Aorta (tissue), 5 donors: ENCODE data around the gene CLDN10. TPM values are rescaled to one million over a fixed set of nuclear protein-coding genes. Genes with fewer than 3 reads are reported as not detected.
"Not testable (repeated sequence)": the region's sequence is repeated elsewhere in the genome, so short reads cannot be mapped to it uniquely, and the experiment has no call there.

Experiments
- ATAC-seq: fragments of 200-7000 bp; cut with Tn5 transposase; one replicate; pipeline ENCODE4 v1.9.1; 2022; ENCODE audit warnings: moderate library complexity; ENCODE audit not compliant: low FRiP score
- DNase-seq, 2 donors: peaks; one replicate each; pipeline ENCODE4 v3.0.0-alpha.2; 2020
- H3K27ac ChIP-seq, 2 donors: one replicate each; pipeline ENCODE4 v1.5.1; 2013; ENCODE audit warnings: low read length in 2 of 2, mild to moderate bottlenecking in 2 of 2, moderate library complexity in 2 of 2, control low read depth in 1 of 2, inconsistent platforms in 1 of 2, low read depth in 1 of 2
- H3K27me3 ChIP-seq, 2 donors: one replicate each; pipeline ENCODE4 v1.6.1; 2013; ENCODE audit warnings: control low read depth in 1 of 2, low read length in 1 of 2, mild to moderate bottlenecking in 1 of 2, moderate library complexity in 1 of 2; ENCODE audit not compliant: insufficient read depth in 2 of 2, control insufficient read depth in 1 of 2
- H3K36me3 ChIP-seq, 2 donors: one replicate each; pipeline ENCODE4 v1.6.1; 2013; ENCODE audit warnings: control low read depth in 1 of 2, low read length in 1 of 2, mild to moderate bottlenecking in 1 of 2; ENCODE audit not compliant: insufficient read depth in 2 of 2, control insufficient read depth in 1 of 2
- H3K4me1 ChIP-seq, 2 donors: one replicate each; pipeline ENCODE4 v1.6.1; 2013; ENCODE audit warnings: low read length in 2 of 2, control low read depth in 1 of 2, mild to moderate bottlenecking in 1 of 2, moderate library complexity in 1 of 2; ENCODE audit not compliant: insufficient read depth in 2 of 2, control insufficient read depth in 1 of 2
- H3K4me3 ChIP-seq, 2 donors: one replicate each; pipeline ENCODE4 v1.5.1; 2013; ENCODE audit warnings: low read length in 2 of 2, control low read depth in 1 of 2, mild to moderate bottlenecking in 1 of 2
- H3K9me3 ChIP-seq: one replicate; pipeline ENCODE4 v1.6.1; 2013; ENCODE audit warnings: mild to moderate bottlenecking, low read length; ENCODE audit not compliant: control insufficient read depth
- WGBS, 2 donors: extraction: QIAGEN DNeasy Blood & Tissue Kit; methylation state at CpG; one replicate each; pipeline ENCODE4 v1.1.7; 2013; 5-methylcytosine and 5-hydroxymethylcytosine counted together
- intact Hi-C, 2 donors: fragments of 100-400 bp; cut with DNase I; formaldehyde crosslinking; loops; one replicate each; pipeline versions ENCODE4 v1.14.2 to v1.15.0; 2022
- polyA plus RNA-seq, 2 donors: library from polyadenylated mRNA; stranded (reverse); fragments of 200-250 nt; gene quantifications; one replicate each; pipeline ENCODE4 v1.2.3, GENCODE V29; 2013
- total RNA-seq, 2 donors: library from RNA; stranded (reverse); fragmentation: NEBNext Ultra II Directional; extraction: Animal tissue kit (Norgen Biotek cat#: 25700); gene quantifications; one replicate each; pipeline ENCODE4 v1.2.1, GENCODE V29; 2021
- donor health status: healthy with polysubstance abuse.
- donor health status: Bipolar disorder and iron deficiency.
- donor health status: DM: no; HTN: no; CAD: no.
- donor health status: DM: no; HTN: no; CAD: no.
- donor health status: DM: yes; HTN: yes; CAD: no.

Gene CLDN10
- total and polyA plus RNA-seq, 4 donors: 0.56 to 0.66 (median 0.63) TPM; not detected in 1

DNA sequence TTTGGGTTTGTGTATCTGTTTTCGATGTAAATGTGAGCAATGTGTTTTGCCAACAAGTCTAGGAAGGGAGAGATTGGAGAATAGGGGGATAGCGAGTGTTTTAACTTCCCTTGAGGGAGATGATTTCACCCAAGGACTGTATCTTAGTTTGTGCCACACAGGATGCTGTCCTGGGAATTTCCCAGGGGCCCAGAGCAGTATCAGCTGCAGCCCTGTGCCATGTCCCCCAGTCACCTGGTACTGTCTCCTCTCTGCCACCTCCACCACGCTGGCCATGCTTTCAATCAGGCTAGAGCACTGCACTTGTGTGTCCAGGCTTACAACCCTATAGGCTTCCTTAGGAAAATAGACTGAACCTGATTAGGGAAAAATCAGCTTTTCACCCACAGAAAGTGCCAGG is 40.1 kb upstream of the CLDN10 start:
- no peak for DNase-seq
- H3K4me3 ChIP-seq: no peak overlapping the region
- no peak for ATAC-seq
- peaks cover 1% of the 10 kb centered on the region for H3K9me3 ChIP-seq
- no peaks in the 10 kb centered on the region for H3K27me3 ChIP-seq
- no peak overlapping the region for H3K27ac ChIP-seq
- no peaks in the 10 kb centered on the region for H3K36me3 ChIP-seq
- WGBS, 2 donors: 77 to 78% methylated on average over 3 of the region's 3 CpGs
- H3K4me1 ChIP-seq: no peaks in the 10 kb centered on the region
- intact Hi-C loops: no loop called here

DNA sequence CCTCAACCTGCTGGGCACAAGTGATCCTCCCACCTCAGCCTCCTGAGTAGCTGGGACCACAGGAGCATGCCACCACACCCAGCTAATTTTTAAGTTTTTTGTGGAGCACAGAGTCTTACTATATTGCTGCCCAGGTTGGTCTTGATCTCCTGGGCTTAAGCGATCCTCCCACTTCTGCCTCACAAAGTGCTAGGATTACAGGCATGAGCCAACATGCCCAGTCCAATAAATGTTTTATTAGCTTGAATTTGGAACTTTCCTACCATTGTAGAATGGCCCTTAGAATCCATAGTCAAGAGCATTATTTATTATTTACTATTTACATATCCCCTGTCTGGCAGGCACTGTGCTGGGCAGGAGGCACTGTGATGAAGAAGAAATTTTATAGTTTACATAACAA is 39.6 kb upstream of the CLDN10 start:
- WGBS, 2 donors: 99 to 100% methylated on average over 1 of the region's 1 CpG
- Histone ChIP-seq H3K9me3 (peaks cover 1% of the 10 kb centered on the region), H3K4me1 (no peaks in the 10 kb centered on the region), H3K36me3 (no peaks in the 10 kb centered on the region), H3K27ac (no peak overlapping the region), H3K27me3 (no peaks in the 10 kb centered on the region), H3K4me3 (no peak overlapping the region)
- no peak for ATAC-seq
- DNase-seq: no peak
- intact Hi-C loops: no loop called here

DNA sequence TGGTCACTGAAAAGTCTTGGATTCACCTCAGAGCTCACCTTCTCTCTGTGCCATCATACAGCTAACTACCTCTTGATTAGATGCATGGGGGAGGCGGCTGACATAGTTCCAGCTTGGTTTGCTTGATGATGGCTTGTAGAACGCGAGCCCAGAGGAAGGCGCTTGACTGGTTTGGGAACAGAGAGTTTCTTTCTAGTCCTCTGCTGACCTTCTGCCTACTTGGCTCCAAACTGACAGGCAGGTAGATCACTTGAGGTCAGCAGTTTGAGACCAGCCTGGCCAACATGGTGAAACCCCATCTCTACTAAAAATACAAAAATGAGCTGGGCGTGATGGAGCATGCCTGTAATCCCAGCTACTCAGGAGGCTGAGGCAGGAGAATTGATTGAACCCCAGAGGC is 36.9 kb upstream of the CLDN10 start:
- H3K4me3 ChIP-seq, DNase-seq, ATAC-seq, H3K27me3 ChIP-seq, H3K9me3 ChIP-seq, H3K36me3 ChIP-seq, H3K27ac ChIP-seq, H3K4me1 ChIP-seq, intact Hi-C loops: not testable (repeated sequence)
- WGBS, 2 donors: 79 to 88% methylated on average over 5 of the region's 5 CpGs

DNA sequence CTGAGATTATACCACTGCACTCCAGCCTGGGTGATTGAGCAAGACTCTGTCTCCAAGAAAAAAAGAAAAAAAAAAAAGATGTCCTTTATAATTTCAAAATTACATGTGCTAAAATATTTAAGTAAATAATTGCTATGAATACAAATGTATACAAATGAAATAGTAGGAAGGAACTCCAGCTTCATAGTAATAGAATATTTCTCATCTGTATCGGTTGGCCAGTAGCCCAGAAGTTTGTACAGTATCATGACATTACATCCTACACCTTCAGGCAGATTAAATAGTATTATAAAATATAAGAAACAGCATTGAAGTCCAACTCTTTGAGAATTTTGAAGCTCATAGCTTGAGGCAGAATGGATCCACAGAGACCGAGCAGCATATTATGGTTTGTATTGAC is 36.5 kb upstream of the CLDN10 start:
- ATAC-seq (no peak), DNase-seq (no peak)
- intact Hi-C loops: no loop called here
- Histone ChIP-seq H3K9me3 (peaks cover 1% of the 10 kb centered on the region), H3K27me3 (no peaks in the 10 kb centered on the region), H3K4me1 (no peaks in the 10 kb centered on the region), H3K36me3 (no peaks in the 10 kb centered on the region), H3K4me3 (no peak overlapping the region), H3K27ac (no peak overlapping the region)
- 43 to 52% methylated on average over 2 of the region's 2 CpGs for WGBS, 2 donors

DNA sequence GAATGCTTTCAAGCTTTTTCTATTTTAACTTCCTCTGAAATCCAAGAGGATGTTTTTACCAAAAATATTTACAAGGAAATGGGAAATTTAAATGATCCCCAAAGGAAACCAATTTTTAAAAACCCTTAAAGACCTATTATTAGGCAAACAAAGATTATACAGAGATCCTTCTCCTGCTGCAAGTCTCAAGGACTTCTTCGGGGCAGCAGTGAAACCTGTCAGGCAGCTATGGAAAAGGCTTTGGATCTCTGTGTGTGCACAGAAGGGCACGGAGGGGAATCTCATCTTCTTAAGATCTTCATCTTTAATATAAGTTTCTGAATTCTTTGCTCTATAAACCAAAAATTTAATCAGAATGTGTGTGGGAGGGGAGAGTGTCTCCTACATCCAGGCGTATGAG is 36.0 kb upstream of the CLDN10 start:
- no peaks in the 10 kb centered on the region for H3K4me1 ChIP-seq
- ATAC-seq (no peak), DNase-seq (no peak)
- H3K9me3 ChIP-seq: peaks cover 1% of the 10 kb centered on the region
- no peaks in the 10 kb centered on the region for H3K36me3 ChIP-seq
- intact Hi-C loops: no loop called here
- no peak overlapping the region for H3K4me3 ChIP-seq
- no peaks in the 10 kb centered on the region for H3K27me3 ChIP-seq
- 15 to 22% methylated on average over 3 of the region's 3 CpGs for WGBS, 2 donors
- no peak overlapping the region for H3K27ac ChIP-seq

DNA sequence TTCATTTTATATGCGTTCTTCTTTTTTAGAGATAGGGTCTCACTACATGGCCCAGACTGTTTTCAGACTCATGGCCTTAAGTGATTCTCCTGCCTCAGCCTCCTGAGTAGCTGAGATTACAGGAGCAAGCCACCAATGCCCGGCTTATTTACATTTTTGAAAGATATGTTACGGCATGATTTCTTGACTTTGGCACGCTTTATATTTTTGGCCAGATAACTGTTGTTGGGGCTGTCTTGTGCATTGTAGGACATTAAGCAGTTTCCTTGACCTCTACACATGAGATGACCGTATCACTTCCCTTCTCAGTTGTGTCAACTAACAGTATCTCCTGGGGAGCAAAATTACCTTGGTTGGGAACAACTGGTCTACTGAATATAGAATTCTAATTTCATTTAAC is 28.9 kb upstream of the CLDN10 start:
- intact Hi-C loops: no loop called here
- 52 to 55% methylated on average over 5 of the region's 5 CpGs for WGBS, 2 donors
- Histone ChIP-seq H3K9me3 (no peaks in the 10 kb centered on the region), H3K36me3 (no peaks in the 10 kb centered on the region), H3K4me3 (no peak overlapping the region), H3K27me3 (no peaks in the 10 kb centered on the region), H3K27ac (no peak overlapping the region), H3K4me1 (no peaks in the 10 kb centered on the region)
- DNase-seq (no peak), ATAC-seq (no peak)

DNA sequence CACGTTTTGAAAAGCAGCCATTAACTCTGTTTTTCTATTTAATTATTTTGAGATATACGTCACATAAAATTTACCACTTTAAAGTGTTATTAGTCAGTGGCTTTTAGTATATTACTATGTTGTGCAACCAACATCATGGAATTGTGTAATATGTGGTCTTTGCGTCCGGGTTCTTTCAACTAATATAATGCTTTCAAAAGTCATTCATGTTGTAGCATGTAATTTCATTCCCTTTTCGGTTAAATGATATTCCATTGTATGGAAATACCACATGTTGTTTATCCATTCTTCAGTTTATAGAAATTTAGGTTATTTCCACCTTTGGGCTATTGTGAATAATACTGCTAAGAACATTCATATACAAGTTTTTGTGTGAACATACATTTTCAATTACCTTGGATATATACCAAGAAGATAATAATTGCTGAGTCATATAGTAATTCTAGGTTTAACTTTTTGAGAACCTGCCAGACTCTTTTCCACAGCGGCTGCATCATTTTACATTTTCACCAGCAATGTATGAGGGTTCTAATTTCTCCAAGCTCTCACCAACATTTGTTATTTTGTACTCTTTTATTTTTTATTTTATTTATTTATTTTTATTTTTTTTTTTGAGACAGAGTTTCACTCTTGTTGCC is 28.1 kb upstream of the CLDN10 start:
- Histone ChIP-seq H3K27ac (no peak overlapping the region), H3K4me3 (no peak overlapping the region), H3K36me3 (no peaks in the 10 kb centered on the region), H3K4me1 (no peaks in the 10 kb centered on the region), H3K27me3 (no peaks in the 10 kb centered on the region), H3K9me3 (no peaks in the 10 kb centered on the region)
- WGBS, 2 donors: 62 to 80% methylated on average over 6 of the region's 6 CpGs
- intact Hi-C loops: no loop called here
- ATAC-seq: no peak
- no peak for DNase-seq

DNA sequence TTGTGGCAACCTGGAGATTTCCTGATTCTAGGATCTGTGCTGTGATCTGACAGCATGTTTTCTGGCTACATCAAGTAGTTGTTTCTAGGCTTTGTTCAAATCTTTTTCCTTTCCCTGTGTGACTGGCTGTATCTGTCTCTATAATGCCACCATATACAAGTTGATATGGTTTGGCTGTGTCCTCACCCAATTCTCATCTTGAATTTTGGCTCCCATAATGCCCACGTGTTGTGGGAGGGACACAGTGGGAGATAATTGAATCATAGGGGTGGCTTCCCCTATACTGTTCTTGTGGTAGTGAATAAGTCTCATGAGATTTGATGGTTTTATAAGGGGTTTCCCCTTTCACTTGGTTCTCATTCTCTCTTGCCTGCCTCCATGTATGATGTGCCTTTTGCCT is 24.6 kb upstream of the CLDN10 start:
- 90% methylated on average over 1 of the region's 1 CpG for WGBS, 2 donors
- intact Hi-C loops: no loop called here
- DNase-seq: no peak
- H3K27me3 ChIP-seq: no peaks in the 10 kb centered on the region
- no peak for ATAC-seq
- H3K36me3 ChIP-seq: no peaks in the 10 kb centered on the region
- no peak overlapping the region for H3K4me3 ChIP-seq
- H3K27ac ChIP-seq: no peak overlapping the region
- peaks cover 3% of the 10 kb centered on the region in 2 donors for H3K4me1 ChIP-seq
- H3K9me3 ChIP-seq: no peaks in the 10 kb centered on the region

DNA sequence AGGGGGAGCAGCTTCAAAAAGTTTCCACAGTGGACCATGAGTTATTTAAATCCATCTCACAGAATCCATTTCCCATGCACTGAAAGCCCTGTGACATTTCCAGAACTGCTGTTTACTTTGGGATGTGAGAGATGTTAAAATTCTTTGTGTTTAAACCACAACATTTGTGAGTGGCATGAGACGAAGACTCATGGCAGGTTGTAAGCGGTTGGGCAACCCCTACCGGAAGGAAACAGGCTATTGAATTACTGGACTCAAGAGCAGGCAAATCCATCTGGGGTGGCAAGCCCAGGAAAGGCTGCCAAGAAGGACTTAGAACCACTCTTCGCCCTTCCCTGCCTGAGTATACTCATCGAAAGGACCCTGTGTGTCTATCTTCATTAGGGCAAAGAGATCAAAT is 22.3 kb upstream of the CLDN10 start:
- Histone ChIP-seq H3K36me3 (no peaks in the 10 kb centered on the region), H3K4me3 (no peak overlapping the region), H3K27me3 (no peaks in the 10 kb centered on the region), H3K9me3 (no peaks in the 10 kb centered on the region), H3K27ac (no peak overlapping the region), H3K4me1 (peaks cover 3% of the 10 kb centered on the region in 2 donors)
- intact Hi-C loops: loop anchor here in 1 of 2 donors (10.0 kb wide), 1 partner anchor 305 kb away; no protein-coding TSS in a partner anchor
- peak in 1 of 2 donors; percentile 50 for DNase-seq
- 2% methylated on average over 5 of the region's 5 CpGs for WGBS, 2 donors
- ATAC-seq: no peak
